Neutrophil (primary cell): Measurements from ENCODE around the gene STEAP3.

Experiments
- H3K27ac ChIP-seq: fragments of 200-600 bp; sonication (generic); 2 replicates; pipeline ENCODE4 v1.5.1; 2016; ENCODE audit warnings: mild to moderate bottlenecking, moderate library complexity
- H3K27me3 ChIP-seq: fragments of 200-600 bp; sonication (generic); 2 replicates; pipeline ENCODE4 v1.6.0; 2016; ENCODE audit warnings: mild to moderate bottlenecking
- H3K36me3 ChIP-seq: fragments of 200-600 bp; sonication (generic); 2 replicates; pipeline ENCODE4 v1.5.1; 2017
- H3K4me1 ChIP-seq, 2 experiments: fragments of 200-600 bp in 1 of 2; sonication (generic) in 1 of 2; 1 replicate in 1 of 2; 2 replicates in 1 of 2; pipeline versions ENCODE4 v1.5.1 to v1.6.1; 2013 to 2016; ENCODE audit warnings: low read depth in 1 of 2, low read length in 1 of 2, mild to moderate bottlenecking in 1 of 2, moderate library complexity in 1 of 2; ENCODE audit not compliant: control insufficient read depth in 1 of 2, insufficient read depth in 1 of 2
- H3K4me3 ChIP-seq, 2 experiments: fragments of 200-600 bp in 1 of 2; sonication (generic) in 1 of 2; 1 replicate in 1 of 2; 2 replicates in 1 of 2; pipeline ENCODE4 v1.5.1; 2013 to 2016; ENCODE audit warnings: low read depth in 1 of 2, low read length in 1 of 2, mild to moderate bottlenecking in 1 of 2, moderate library complexity in 1 of 2
- H3K9me3 ChIP-seq: fragments of 200-600 bp; sonication (generic); 2 replicates; pipeline ENCODE4 v1.5.1; 2016
- TF ChIP-seq, protein P1 (sequence below): fragments of 200-600 bp; sonication (generic); IDR thresholded peaks from 2 replicates; pipeline ENCODE4 v1.5.1; 2016; ENCODE audit warnings: antibody characterized with exemption

The STEAP3 gene

DNA sequence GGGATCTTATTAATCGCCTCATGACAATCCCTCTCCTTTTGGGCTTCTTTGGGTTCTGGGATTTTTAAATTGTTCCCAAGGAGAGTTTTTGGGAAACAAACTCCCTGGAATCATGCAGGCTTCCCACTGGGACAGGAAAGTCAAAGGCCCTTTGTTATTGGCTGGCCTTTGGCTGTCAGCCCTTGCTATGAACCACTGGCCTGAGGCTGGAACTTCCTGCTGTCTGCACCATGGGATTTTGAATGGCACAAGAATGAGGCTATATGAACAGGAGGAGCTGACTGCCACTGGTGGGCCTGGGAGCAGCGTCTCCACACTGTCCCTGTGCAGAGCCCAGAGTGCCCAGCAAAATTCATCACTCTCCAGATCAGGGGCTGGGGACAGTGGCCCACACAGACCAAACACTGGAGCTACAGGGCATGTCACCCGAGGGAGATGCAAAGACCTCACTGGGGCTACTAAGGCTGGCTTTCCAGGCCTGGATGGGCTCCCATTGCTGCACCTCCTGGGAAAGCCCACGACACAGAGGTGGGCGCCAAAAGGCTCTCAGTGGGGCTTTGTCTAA is 35.7 kb downstream of the STEAP3 start:
- Histone ChIP-seq H3K4me1 (peaks cover 3 to 8% of the 10 kb centered on the region in 2 experiments), H3K4me3 (no peak overlapping the region), H3K27ac (no peak overlapping the region), H3K27me3 (no peaks in the 10 kb centered on the region), H3K36me3 (peaks cover 17% of the 10 kb centered on the region), H3K9me3 (no peaks in the 10 kb centered on the region)
- TF ChIP-seq, protein P1, sequence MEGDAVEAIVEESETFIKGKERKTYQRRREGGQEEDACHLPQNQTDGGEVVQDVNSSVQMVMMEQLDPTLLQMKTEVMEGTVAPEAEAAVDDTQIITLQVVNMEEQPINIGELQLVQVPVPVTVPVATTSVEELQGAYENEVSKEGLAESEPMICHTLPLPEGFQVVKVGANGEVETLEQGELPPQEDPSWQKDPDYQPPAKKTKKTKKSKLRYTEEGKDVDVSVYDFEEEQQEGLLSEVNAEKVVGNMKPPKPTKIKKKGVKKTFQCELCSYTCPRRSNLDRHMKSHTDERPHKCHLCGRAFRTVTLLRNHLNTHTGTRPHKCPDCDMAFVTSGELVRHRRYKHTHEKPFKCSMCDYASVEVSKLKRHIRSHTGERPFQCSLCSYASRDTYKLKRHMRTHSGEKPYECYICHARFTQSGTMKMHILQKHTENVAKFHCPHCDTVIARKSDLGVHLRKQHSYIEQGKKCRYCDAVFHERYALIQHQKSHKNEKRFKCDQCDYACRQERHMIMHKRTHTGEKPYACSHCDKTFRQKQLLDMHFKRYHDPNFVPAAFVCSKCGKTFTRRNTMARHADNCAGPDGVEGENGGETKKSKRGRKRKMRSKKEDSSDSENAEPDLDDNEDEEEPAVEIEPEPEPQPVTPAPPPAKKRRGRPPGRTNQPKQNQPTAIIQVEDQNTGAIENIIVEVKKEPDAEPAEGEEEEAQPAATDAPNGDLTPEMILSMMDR: no peak

DNA sequence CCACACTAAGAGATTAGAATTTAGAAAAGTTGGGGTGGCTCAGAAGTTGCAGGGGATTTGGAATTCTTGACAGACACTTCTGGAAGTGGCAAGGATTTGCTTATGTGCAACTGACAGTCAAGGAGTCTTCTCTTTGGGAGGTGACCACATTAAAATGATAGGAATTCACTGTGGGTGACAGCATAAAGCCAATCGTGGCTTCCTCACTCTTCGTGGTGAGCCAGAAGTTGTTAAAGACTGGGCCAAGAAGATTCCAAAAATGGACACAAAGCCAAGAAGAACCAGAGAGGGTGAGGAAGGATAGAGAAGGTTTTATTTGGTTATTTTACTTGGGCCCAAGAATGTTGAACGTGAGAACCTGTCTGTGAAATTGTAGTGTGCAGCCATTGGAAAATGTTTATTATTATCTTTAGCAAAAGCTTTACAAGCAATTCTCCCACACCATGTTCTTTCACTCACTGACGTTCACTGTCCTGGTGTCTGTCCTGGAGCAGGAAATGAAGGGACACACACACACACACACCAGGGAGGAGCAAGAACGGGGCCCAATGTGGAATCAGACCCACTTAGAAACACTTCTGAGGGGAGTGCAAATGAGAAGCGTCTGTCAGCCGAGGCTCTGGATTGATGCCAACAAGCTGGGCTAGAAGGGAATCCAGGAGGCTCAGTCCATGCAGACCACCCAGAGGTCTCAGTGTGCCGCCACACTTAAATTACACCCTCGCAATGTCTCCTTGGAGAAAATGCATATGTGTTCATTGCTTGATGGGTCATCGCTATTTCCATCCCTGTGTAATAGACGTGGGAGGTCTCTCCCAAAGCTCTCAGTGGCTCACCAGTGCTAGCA is 37.2 kb downstream of the STEAP3 start:
- Histone ChIP-seq H3K9me3 (no peaks in the 10 kb centered on the region), H3K27me3 (no peaks in the 10 kb centered on the region), H3K4me1 (peaks cover 3 to 8% of the 10 kb centered on the region in 2 experiments), H3K27ac (no peak overlapping the region), H3K36me3 (peaks cover 7% of the 10 kb centered on the region), H3K4me3 (no peak overlapping the region)
- TF ChIP-seq, protein P1: no peak

DNA sequence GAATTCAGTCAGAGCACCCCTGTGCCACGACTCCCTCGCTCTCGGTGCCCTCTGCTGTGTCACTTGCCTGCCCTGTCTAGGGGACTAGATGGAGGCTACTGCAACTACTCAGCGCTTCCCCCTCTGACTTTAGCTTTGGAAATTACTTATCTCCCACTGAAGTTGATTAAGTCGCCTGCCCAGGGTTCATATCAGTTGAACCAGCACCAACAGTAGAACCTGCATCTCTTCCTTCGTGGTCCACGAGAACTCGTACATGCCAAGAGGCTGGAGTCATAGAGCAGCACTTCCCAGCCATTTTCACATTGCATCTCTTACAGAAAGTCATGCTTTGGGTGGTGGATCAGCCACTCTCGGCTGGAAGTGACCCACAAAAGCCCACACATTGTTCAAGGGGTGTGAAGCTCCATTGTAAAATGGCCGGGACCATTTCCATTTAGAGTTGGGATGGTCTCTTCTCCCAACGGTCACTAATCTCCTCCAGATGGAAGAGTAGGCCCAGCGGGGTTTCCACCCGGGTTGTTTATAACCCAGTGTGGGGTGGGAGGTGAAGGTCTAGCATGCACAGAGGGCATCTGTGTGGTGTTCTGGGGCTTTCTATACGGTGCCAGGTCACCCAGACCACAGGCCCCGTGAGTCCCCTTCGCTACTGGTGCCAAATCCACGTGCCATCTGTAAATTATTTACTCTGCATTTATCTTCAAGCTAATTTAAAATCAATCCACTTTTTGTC is 38.0 kb downstream of the STEAP3 start:
- H3K9me3 ChIP-seq: no peaks in the 10 kb centered on the region
- no peaks in the 10 kb centered on the region for H3K27me3 ChIP-seq
- H3K4me1 ChIP-seq: peaks cover 3 to 8% of the 10 kb centered on the region in 2 experiments
- H3K27ac ChIP-seq: no peak overlapping the region
- TF ChIP-seq, protein P1: no peak
- peaks cover 7% of the 10 kb centered on the region for H3K36me3 ChIP-seq
- no peak overlapping the region for H3K4me3 ChIP-seq

DNA sequence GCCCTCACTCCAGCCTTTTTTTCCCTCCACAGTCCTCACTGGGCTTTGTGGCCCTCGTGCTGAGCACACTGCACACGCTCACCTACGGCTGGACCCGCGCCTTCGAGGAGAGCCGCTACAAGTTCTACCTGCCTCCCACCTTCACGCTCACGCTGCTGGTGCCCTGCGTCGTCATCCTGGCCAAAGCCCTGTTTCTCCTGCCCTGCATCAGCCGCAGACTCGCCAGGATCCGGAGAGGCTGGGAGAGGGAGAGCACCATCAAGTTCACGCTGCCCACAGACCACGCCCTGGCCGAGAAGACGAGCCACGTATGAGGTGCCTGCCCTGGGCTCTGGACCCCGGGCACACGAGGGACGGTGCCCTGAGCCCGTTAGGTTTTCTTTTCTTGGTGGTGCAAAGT is 39.4 kb downstream of the STEAP3 start:
- peaks cover 3 to 8% of the 10 kb centered on the region in 2 experiments for H3K4me1 ChIP-seq
- no peak overlapping the region for H3K27ac ChIP-seq
- H3K36me3 ChIP-seq: no peaks in the 10 kb centered on the region
- TF ChIP-seq, protein P1: no peak
- no peak overlapping the region for H3K4me3 ChIP-seq
- H3K27me3 ChIP-seq: no peaks in the 10 kb centered on the region
- no peaks in the 10 kb centered on the region for H3K9me3 ChIP-seq

DNA sequence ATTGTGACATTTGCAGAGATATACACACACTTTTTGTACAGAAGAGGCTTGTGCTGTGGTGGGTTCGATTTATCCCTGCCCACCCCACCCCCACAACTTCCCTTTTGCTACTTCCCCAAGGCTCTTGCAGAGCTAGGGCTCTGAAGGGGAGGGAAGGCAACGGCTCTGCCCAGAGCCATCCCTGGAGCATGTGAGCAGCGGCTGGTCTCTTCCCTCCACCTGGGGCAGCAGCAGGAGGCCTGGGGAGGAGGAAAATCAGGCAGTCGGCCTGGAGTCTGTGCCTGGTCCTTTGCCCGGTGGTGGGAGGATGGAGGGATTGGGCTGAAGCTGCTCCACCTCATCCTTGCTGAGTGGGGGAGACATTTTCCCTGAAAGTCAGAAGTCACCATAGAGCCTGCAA is 40.0 kb downstream of the STEAP3 start:
- Histone ChIP-seq H3K4me3 (no peak overlapping the region), H3K27ac (no peak overlapping the region), H3K27me3 (no peaks in the 10 kb centered on the region), H3K9me3 (no peaks in the 10 kb centered on the region), H3K36me3 (no peaks in the 10 kb centered on the region), H3K4me1 (peaks cover 3 to 8% of the 10 kb centered on the region in 2 experiments)
- TF ChIP-seq, protein P1: no peak
